Fibroblast of skin of right quadriceps (primary cell): Measurements from ENCODE around the gene UBE3C.
"Not testable (repeated sequence)": the region's sequence is repeated elsewhere in the genome, so short reads cannot be mapped to it uniquely, and the experiment has no call there.

ENCODE experiments used
- DNase-seq: peaks from one replicate; pipeline ENCODE4 v3.0.0-alpha.2; 2013

Gene UBE3C

GRCh38 chr7:157132796-157133195 is 5.9 kb upstream of the UBE3C start:
- no peak for DNase-seq

GRCh38 chr7:157133304-157133703 is 5.4 kb upstream of the UBE3C start:
- DNase-seq, result no peak

- peak; percentile 78 for DNase-seq
Observed at GRCh38 chr7:157136372-157136771, 2.4 kb upstream of the UBE3C start.

GRCh38 chr7:157138101-157138423 is 664 bp upstream of the UBE3C start:
- no peak for DNase-seq

GRCh38 chr7:157139111-157139809 is 534 bp downstream of the UBE3C start:
- DNase-seq, result no peak

GRCh38 chr7:157139810-157140510 is 1.2 kb downstream of the UBE3C start:
- DNase-seq, result no peak

GRCh38 chr7:157140511-157140905 is 1.8 kb downstream of the UBE3C start:
- DNase-seq, result no peak

- DNase-seq, result no peak
Observed at GRCh38 chr7:157141525-157142060, 2.9 kb downstream of the UBE3C start.

GRCh38 chr7:157143788-157144187 is 5.1 kb downstream of the UBE3C start:
- DNase-seq, result no peak

- no peak for DNase-seq
Observed at GRCh38 chr7:157149317-157149716, 10.6 kb downstream of the UBE3C start.

GRCh38 chr7:157150882-157151281 is 12.2 kb downstream of the UBE3C start:
- DNase-seq, result peak; percentile 19

- no peak for DNase-seq
Observed at GRCh38 chr7:157151626-157152339, 13.1 kb downstream of the UBE3C start.

GRCh38 chr7:157152391-157152937 is 13.7 kb downstream of the UBE3C start:
- DNase-seq, result no peak

GRCh38 chr7:157153260-157153659 is 14.5 kb downstream of the UBE3C start:
- no peak for DNase-seq

GRCh38 chr7:157155959-157156358 is 17.2 kb downstream of the UBE3C start:
- DNase-seq, result no peak

GRCh38 chr7:157158400-157158799 is 19.7 kb downstream of the UBE3C start:
- DNase-seq, result no peak

GRCh38 chr7:157159537-157159936 is 20.8 kb downstream of the UBE3C start:
- not testable (repeated sequence) for DNase-seq

GRCh38 chr7:157160433-157160832 is 21.7 kb downstream of the UBE3C start:
- DNase-seq, result no peak

- DNase-seq, result no peak
Observed at GRCh38 chr7:157165987-157166386, 27.3 kb downstream of the UBE3C start.

- no peak for DNase-seq
Observed at GRCh38 chr7:157168571-157168970, 29.8 kb downstream of the UBE3C start.

GRCh38 chr7:157176771-157177170 is 38.0 kb downstream of the UBE3C start:
- no peak for DNase-seq

- DNase-seq, result no peak
Observed at GRCh38 chr7:157177333-157177982, 38.7 kb downstream of the UBE3C start.

GRCh38 chr7:157177983-157178381 is 39.3 kb downstream of the UBE3C start:
- no peak for DNase-seq
